ENCODE data around the gene DEFB128. TPM values are rescaled to one million over a fixed set of nuclear protein-coding genes. Genes with fewer than 3 reads are reported as not detected.

Gene DEFB128
- polyA plus RNA-seq, 1 of the 3 experiments (the other 2 are of a cell fraction) = not detected

DNA sequence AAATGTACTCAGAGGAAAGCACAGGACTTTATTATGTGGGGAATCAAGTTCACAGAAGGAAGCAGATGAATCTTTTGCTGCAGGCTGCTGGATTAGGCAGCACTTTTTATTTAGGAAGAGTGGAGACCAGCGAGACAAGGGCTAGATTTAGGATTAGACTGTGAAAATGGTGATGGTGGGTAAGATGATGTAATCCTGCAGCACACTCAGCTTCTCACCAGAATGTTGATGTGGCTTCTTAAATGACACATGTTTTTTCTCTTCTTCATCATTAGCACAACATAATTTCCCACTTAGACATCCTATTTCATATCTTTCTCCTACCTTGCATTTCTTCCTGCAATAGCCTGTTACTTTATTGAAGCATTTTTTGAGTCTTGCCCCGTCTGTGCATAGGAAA is 1.8 kb downstream of the DEFB128 start:
- DNase-seq = no peak
- H3K4me3 ChIP-seq (ENCODE audit: low read depth in 2 of 2, low read length in 1 of 2) = no peak overlapping the region
- H3K4me1 ChIP-seq (ENCODE audit: control insufficient read depth in 1 of 2, insufficient read depth in 2 of 2, low read depth in 1 of 2, low read length in 1 of 2) = no peaks in the 10 kb centered on the region
- H3K9me3 ChIP-seq = no peaks in the 10 kb centered on the region
- 0% methylated on average over 2 of the region's 2 CpGs for WGBS (ENCODE audit: low lambda C conversion rate)
- CTCF ChIA-PET = no interaction called here
- H3K27me3 ChIP-seq (ENCODE audit: insufficient read depth) = peaks cover 6% of the 10 kb centered on the region; the same call in 1 of the 2 replicates
- no peaks in the 10 kb centered on the region for H3K9me2 ChIP-seq
- H3K4me2 ChIP-seq = no peak overlapping the region
- H2AFZ ChIP-seq (ENCODE audit: low read depth) = no peak overlapping the region
- H3K27ac ChIP-seq (ENCODE audit: low read depth in 2 of 2, low read length in 1 of 2) = no peak overlapping the region
- POLR2A ChIA-PET = no interaction called here
- H3K36me3 ChIP-seq (replicated peaks in 1 of 2; ENCODE audit: control insufficient read depth in 1 of 2, insufficient read depth in 2 of 2, low read length in 1 of 2) = no peaks in the 10 kb centered on the region
- H3K79me2 ChIP-seq (ENCODE audit: insufficient read depth) = no peaks in the 10 kb centered on the region
- no peak overlapping the region for H3K9ac ChIP-seq
- TF ChIP-seq SIN3A (IDR thresholded peaks at IDR 0.05; ENCODE audit: borderline replicate concordance, low read depth, low read length) (no peak), NFIC (IDR thresholded peaks at IDR 0.05; ENCODE audit: borderline replicate concordance) (no peak), NRF1 (IDR thresholded peaks at IDR 0.05; ENCODE audit: low read depth, low read length) (no peak), TCF12 (IDR thresholded peaks at IDR 0.05) (no peak), JUND (IDR thresholded peaks at IDR 0.05) (no peak)
- H4K20me1 ChIP-seq (ENCODE audit: insufficient read depth) = no peaks in the 10 kb centered on the region
- H3F3A ChIP-seq (replicated peaks; ENCODE audit: insufficient read depth) = no peaks in the 10 kb centered on the region

DNA sequence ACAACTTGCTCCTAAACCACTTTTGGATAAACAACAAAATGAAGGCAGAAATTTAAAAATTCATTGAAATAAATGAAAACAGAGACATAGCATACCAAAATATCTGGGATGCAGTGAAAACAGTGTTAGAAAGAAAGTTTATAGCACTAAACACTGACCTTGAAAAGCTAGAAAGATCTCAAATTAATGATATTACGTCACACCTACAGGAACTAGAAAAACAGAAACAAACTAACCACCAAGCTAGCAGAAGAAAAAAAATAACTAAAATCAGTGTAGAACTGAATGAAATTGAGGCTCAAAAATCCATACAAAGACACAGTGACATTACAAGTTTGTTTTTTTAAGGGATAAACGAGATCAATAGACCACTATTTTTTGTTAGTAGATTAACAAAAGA is 5.2 kb downstream of the DEFB128 start:
- Histone ChIP-seq H3K9me3 (no peaks in the 10 kb centered on the region), H3K9ac (no peak overlapping the region), H3K4me1 (ENCODE audit: control insufficient read depth in 1 of 2, insufficient read depth in 2 of 2, low read depth in 1 of 2, low read length in 1 of 2) (no peaks in the 10 kb centered on the region), H3K27ac (ENCODE audit: low read depth in 2 of 2, low read length in 1 of 2) (no peak overlapping the region), H3K9me2 (no peaks in the 10 kb centered on the region), H2AFZ (ENCODE audit: low read depth) (no peak overlapping the region), H4K20me1 (ENCODE audit: insufficient read depth) (no peaks in the 10 kb centered on the region), H3K4me2 (no peak overlapping the region), H3K79me2 (ENCODE audit: insufficient read depth) (no peaks in the 10 kb centered on the region), H3F3A (replicated peaks; ENCODE audit: insufficient read depth) (no peaks in the 10 kb centered on the region), H3K4me3 (ENCODE audit: low read depth in 2 of 2, low read length in 1 of 2) (no peak overlapping the region), H3K36me3 (replicated peaks in 1 of 2; ENCODE audit: control insufficient read depth in 1 of 2, insufficient read depth in 2 of 2, low read length in 1 of 2) (no peaks in the 10 kb centered on the region), H3K27me3 (ENCODE audit: insufficient read depth) (peaks cover 6% of the 10 kb centered on the region; the same call in 1 of the 2 replicates)
- TF ChIP-seq, protein P1, sequence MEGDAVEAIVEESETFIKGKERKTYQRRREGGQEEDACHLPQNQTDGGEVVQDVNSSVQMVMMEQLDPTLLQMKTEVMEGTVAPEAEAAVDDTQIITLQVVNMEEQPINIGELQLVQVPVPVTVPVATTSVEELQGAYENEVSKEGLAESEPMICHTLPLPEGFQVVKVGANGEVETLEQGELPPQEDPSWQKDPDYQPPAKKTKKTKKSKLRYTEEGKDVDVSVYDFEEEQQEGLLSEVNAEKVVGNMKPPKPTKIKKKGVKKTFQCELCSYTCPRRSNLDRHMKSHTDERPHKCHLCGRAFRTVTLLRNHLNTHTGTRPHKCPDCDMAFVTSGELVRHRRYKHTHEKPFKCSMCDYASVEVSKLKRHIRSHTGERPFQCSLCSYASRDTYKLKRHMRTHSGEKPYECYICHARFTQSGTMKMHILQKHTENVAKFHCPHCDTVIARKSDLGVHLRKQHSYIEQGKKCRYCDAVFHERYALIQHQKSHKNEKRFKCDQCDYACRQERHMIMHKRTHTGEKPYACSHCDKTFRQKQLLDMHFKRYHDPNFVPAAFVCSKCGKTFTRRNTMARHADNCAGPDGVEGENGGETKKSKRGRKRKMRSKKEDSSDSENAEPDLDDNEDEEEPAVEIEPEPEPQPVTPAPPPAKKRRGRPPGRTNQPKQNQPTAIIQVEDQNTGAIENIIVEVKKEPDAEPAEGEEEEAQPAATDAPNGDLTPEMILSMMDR (IDR thresholded peaks at IDR 0.05) = no peak
- TF ChIP-seq, protein P2, sequence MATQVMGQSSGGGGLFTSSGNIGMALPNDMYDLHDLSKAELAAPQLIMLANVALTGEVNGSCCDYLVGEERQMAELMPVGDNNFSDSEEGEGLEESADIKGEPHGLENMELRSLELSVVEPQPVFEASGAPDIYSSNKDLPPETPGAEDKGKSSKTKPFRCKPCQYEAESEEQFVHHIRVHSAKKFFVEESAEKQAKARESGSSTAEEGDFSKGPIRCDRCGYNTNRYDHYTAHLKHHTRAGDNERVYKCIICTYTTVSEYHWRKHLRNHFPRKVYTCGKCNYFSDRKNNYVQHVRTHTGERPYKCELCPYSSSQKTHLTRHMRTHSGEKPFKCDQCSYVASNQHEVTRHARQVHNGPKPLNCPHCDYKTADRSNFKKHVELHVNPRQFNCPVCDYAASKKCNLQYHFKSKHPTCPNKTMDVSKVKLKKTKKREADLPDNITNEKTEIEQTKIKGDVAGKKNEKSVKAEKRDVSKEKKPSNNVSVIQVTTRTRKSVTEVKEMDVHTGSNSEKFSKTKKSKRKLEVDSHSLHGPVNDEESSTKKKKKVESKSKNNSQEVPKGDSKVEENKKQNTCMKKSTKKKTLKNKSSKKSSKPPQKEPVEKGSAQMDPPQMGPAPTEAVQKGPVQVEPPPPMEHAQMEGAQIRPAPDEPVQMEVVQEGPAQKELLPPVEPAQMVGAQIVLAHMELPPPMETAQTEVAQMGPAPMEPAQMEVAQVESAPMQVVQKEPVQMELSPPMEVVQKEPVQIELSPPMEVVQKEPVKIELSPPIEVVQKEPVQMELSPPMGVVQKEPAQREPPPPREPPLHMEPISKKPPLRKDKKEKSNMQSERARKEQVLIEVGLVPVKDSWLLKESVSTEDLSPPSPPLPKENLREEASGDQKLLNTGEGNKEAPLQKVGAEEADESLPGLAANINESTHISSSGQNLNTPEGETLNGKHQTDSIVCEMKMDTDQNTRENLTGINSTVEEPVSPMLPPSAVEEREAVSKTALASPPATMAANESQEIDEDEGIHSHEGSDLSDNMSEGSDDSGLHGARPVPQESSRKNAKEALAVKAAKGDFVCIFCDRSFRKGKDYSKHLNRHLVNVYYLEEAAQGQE (IDR thresholded peaks at IDR 0.05; ENCODE audit: low read depth, low read length) = no peak
- TF ChIP-seq, protein P3, sequence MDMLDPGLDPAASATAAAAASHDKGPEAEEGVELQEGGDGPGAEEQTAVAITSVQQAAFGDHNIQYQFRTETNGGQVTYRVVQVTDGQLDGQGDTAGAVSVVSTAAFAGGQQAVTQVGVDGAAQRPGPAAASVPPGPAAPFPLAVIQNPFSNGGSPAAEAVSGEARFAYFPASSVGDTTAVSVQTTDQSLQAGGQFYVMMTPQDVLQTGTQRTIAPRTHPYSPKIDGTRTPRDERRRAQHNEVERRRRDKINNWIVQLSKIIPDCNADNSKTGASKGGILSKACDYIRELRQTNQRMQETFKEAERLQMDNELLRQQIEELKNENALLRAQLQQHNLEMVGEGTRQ (IDR thresholded peaks at IDR 0.05; ENCODE audit: borderline replicate concordance, low read depth, low read length) = no peak
- TF ChIP-seq SMC3 (IDR thresholded peaks at IDR 0.05; ENCODE audit: low read depth, low read length) (no peak), MEF2A (IDR thresholded peaks at IDR 0.05; ENCODE audit: borderline replicate concordance, low read depth) (no peak), RFX5 (IDR thresholded peaks at IDR 0.05; ENCODE audit: low read length) (no peak), YY1 (IDR thresholded peaks at IDR 0.05; ENCODE audit: low read depth) (no peak), FOSL2 (IDR thresholded peaks at IDR 0.05; ENCODE audit: borderline replicate concordance, low read depth) (no peak), MXI1 (IDR thresholded peaks at IDR 0.05; ENCODE audit: low read depth, low read length) (no peak), RCOR1 (IDR thresholded peaks at IDR 0.05; ENCODE audit: low read length) (no peak), TEAD4 (IDR thresholded peaks at IDR 0.05; ENCODE audit: borderline replicate concordance, insufficient read depth) (no peak), FOXM1 (IDR thresholded peaks at IDR 0.05; ENCODE audit: low read depth) (no peak), GATA2 (CRISPR knock-in tag; IDR thresholded peaks at IDR 0.05) (no peak)
- ChIA-PET POLR2A (no interaction called here), CTCF (no interaction called here)
- 2% methylated on average over 2 of the region's 2 CpGs for WGBS (ENCODE audit: low lambda C conversion rate)
- DNase-seq = no peak

Data from SK-N-SH (cell line).